ENCODE data around the gene SKIC3.

DNA sequence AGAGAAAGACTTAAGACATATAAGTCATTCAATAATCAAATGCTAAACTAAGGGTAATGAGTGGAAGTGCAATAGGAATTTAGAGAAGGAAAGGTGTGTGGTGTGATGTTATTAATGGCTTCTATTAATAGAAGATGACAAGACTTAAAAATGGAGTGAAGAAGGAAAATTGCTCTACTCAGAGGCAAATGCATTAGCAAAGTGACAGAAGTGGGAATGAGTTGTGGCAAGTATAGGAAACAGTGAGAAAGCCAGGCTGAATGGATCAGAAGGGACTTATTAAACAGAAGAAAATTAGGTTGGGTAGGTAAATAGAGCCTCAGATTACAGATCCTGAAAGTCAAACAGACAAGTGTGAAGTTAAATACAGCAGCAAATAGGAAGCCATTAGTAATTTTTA is 5.7 kb downstream of the SKIC3 start:
- TF ChIP-seq, protein P1, sequence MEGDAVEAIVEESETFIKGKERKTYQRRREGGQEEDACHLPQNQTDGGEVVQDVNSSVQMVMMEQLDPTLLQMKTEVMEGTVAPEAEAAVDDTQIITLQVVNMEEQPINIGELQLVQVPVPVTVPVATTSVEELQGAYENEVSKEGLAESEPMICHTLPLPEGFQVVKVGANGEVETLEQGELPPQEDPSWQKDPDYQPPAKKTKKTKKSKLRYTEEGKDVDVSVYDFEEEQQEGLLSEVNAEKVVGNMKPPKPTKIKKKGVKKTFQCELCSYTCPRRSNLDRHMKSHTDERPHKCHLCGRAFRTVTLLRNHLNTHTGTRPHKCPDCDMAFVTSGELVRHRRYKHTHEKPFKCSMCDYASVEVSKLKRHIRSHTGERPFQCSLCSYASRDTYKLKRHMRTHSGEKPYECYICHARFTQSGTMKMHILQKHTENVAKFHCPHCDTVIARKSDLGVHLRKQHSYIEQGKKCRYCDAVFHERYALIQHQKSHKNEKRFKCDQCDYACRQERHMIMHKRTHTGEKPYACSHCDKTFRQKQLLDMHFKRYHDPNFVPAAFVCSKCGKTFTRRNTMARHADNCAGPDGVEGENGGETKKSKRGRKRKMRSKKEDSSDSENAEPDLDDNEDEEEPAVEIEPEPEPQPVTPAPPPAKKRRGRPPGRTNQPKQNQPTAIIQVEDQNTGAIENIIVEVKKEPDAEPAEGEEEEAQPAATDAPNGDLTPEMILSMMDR (IDR thresholded peaks at IDR 0.05), result no peak
- TF ChIP-seq RAD21 (IDR thresholded peaks at IDR 0.05; ENCODE audit: low read length), result no peak
- TF ChIP-seq POLR2AphosphoS5 (IDR thresholded peaks at IDR 0.05; ENCODE audit: low read depth, low read length), result no peak
- TF ChIP-seq, protein P2, sequence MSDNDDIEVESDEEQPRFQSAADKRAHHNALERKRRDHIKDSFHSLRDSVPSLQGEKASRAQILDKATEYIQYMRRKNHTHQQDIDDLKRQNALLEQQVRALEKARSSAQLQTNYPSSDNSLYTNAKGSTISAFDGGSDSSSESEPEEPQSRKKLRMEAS (IDR thresholded peaks at IDR 0.05; ENCODE audit: low read depth), result no peak
- no peak for TF ChIP-seq TEAD4 (IDR thresholded peaks at IDR 0.05; ENCODE audit: borderline replicate concordance, insufficient read depth)
- no peak for TF ChIP-seq SIN3A (IDR thresholded peaks at IDR 0.05; ENCODE audit: borderline replicate concordance, low read depth, low read length)
- TF ChIP-seq, protein P3, sequence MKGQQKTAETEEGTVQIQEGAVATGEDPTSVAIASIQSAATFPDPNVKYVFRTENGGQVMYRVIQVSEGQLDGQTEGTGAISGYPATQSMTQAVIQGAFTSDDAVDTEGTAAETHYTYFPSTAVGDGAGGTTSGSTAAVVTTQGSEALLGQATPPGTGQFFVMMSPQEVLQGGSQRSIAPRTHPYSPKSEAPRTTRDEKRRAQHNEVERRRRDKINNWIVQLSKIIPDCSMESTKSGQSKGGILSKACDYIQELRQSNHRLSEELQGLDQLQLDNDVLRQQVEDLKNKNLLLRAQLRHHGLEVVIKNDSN (IDR thresholded peaks at IDR 0.05; ENCODE audit: borderline replicate concordance, low read depth), result no peak
